K562 (cell line): ENCODE data around the gene AWAT1. TPM values are rescaled to one million over a fixed set of nuclear protein-coding genes. Genes with fewer than 3 reads are reported as not detected.

ENCODE experiments used
- ATAC-seq: fragments of 200-7000 bp; cut with Tn5 transposase; 3 replicates; pipeline ENCODE4 v1.9.1; 2020; ENCODE audit warnings: moderate library complexity
- BruUV-seq: library from RNA; stranded (reverse); fragments of 400-500 nt; replicated peaks from 2 replicates; lab custom pipeline; 2021; lab: Mats Ljungman, UMichigan
- CTCF ChIA-PET: fragments of 300-600 bp; formaldehyde crosslinking; extraction: SDS; loops from one replicate; lab custom pipeline; 2021; ENCODE audit warnings: low intra/inter-chr PET ratio; lab: Yijun Ruan, JAX
- POLR2A ChIA-PET: fragments of 300-600, 350-650 bp; sonication (Branson Sonifier 250); formaldehyde crosslinking; extraction: SDS; loops from one replicate; lab custom pipeline; 2021; ENCODE audit warnings: antibody characterized with exemption, inconsistent platforms; lab: Yijun Ruan, JAX
- DNase-seq, 4 experiments: peaks; one replicate each; pipeline versions ENCODE4 v3.0.0 to v3.0.0-alpha.2; 2011 to 2018; ENCODE audit warnings: low spot score in 3 of 4, mixed read lengths in 3 of 4; ENCODE audit errors: extremely low read depth in 1 of 4
- FAIRE-seq: peaks from 2 replicates; lab custom pipeline; 2011; peaks lifted over from hg19 to GRCh38; lab: Jason Lieb, UNC
- H2AFZ ChIP-seq: 2 replicates; pipeline ENCODE4 v1.6.0; 2011; ENCODE audit warnings: low read depth, low read length, control low read depth, inconsistent platforms
- H3K27ac ChIP-seq: fragments of 200-600 bp; 3 replicates; pipeline ENCODE4 v1.8.0; 2011; ENCODE audit warnings: low read depth, mild to moderate bottlenecking, control low read depth, inconsistent platforms, low read length, moderate library complexity, mixed read lengths; ENCODE audit errors: extremely low read depth
- H3K27me3 ChIP-seq, 2 experiments: fragments of 300-600 bp in 1 of 2; 2 replicates in 1 of 2; 3 replicates in 1 of 2; pipeline versions ENCODE4 v1.6.0 to v1.8.0; 2011; ENCODE audit warnings: inconsistent platforms in 2 of 2, low read length in 2 of 2, mild to moderate bottlenecking in 1 of 2, mixed read lengths in 1 of 2, moderate library complexity in 1 of 2; ENCODE audit not compliant: control insufficient read depth in 2 of 2, insufficient read depth in 2 of 2
- H3K36me3 ChIP-seq: fragments of 300-600 bp; 3 replicates; pipeline ENCODE4 v1.8.0; 2011; ENCODE audit warnings: mild to moderate bottlenecking, low read length, inconsistent platforms; ENCODE audit not compliant: control insufficient read depth, insufficient read depth
- H3K4me1 ChIP-seq, 2 experiments: fragments of 200-600 bp in 1 of 2; replicated peaks in 1 of 2; 2 replicates in 1 of 2; 3 replicates in 1 of 2; pipeline versions ENCODE4 v1.5.1 to v1.8.0; 2011; ENCODE audit warnings: inconsistent platforms in 2 of 2, low read length in 2 of 2, mild to moderate bottlenecking in 1 of 2, mixed read lengths in 1 of 2, moderate library complexity in 1 of 2; ENCODE audit not compliant: control insufficient read depth in 2 of 2, insufficient read depth in 2 of 2
- H3K4me2 ChIP-seq: 2 replicates; pipeline ENCODE4 v1.6.1; 2011; ENCODE audit warnings: low read length, control low read depth, inconsistent platforms, mixed read lengths; ENCODE audit not compliant: insufficient read depth
- H3K4me3 ChIP-seq: fragments of 200-600 bp; sonication (generic), shearing (Covaris generic); 2 replicates; pipeline ENCODE4 v1.5.1; 2016; ENCODE audit warnings: control low read depth, inconsistent platforms
- H3K79me2 ChIP-seq: fragments of 200-600 bp; 3 replicates; pipeline ENCODE4 v1.8.0; 2011; ENCODE audit warnings: low read length, inconsistent platforms; ENCODE audit not compliant: control insufficient read depth, insufficient read depth
- H3K9ac ChIP-seq, 2 experiments: 2 replicates each; pipeline versions ENCODE4 v1.6.0 to v1.6.1; 2011; ENCODE audit warnings: low read depth in 2 of 2, low read length in 2 of 2, control low read depth in 1 of 2, inconsistent platforms in 1 of 2, mild to moderate bottlenecking in 1 of 2, mixed read lengths in 1 of 2; ENCODE audit not compliant: insufficient read depth in 1 of 2
- H3K9me1 ChIP-seq: one replicate; pipeline ENCODE4 v1.6.0; 2011; ENCODE audit warnings: inconsistent platforms, mild to moderate bottlenecking, low read length, moderate library complexity; ENCODE audit not compliant: control insufficient read depth, insufficient read depth
- H3K9me3 ChIP-seq: replicated peaks from 2 replicates; pipeline ENCODE4 v1.5.1; 2011; ENCODE audit warnings: low read depth, low read length, inconsistent platforms; ENCODE audit not compliant: control insufficient read depth, insufficient read depth
- H4K20me1 ChIP-seq: replicated peaks from 2 replicates; pipeline ENCODE4 v1.6.1; 2011; ENCODE audit warnings: low read length, inconsistent platforms, mixed read lengths; ENCODE audit not compliant: control insufficient read depth, insufficient read depth
- EHMT2 ChIP-seq: fragments of 450-650 bp; IDR thresholded peaks from 2 replicates; pipeline ENCODE4 v1.6.1; 2018; ENCODE audit warnings: antibody characterized with exemption
- MIER1 ChIP-seq: fragments of 450-650 bp; IDR thresholded peaks from 2 replicates; pipeline ENCODE4 v1.6.1; 2016; ENCODE audit warnings: antibody characterized with exemption, mild to moderate bottlenecking, low read depth
- PRMT5 ChIP-seq: sonication (generic); formaldehyde crosslinking; IDR thresholded peaks from 2 replicates; pipeline ENCODE4 v1.5.0; 2020; ENCODE audit warnings: missing genetic modification reagents
- RCOR1 ChIP-seq, 2 experiments: IDR thresholded peaks; 2 replicates each; pipeline ENCODE4 v1.6.1; 2012; ENCODE audit warnings: low read depth in 2 of 2, low read length in 2 of 2, borderline replicate concordance in 1 of 2, improper control_type of control experiment in 1 of 2
- WGBS: fragments of 100-300 bp; shearing (Covaris generic); methylation state at CpG from one replicate; pipeline ENCODE4 v1.1.6; 2016; ENCODE audit warnings: low coverage, mixed read lengths; ENCODE audit not compliant: insufficient coverage; ENCODE audit errors: missing lambda C conversion rate; 5-methylcytosine and 5-hydroxymethylcytosine counted together
- in situ Hi-C: fragments of 300-500 bp; cut with MboI; formaldehyde crosslinking; loops from 4 replicates; pipeline ENCODE4 v1.15.0; 2018; ENCODE audit warnings: inconsistent platforms, mixed read lengths
- intact Hi-C: fragments of 100-400 bp; cut with micrococcal nuclease; formaldehyde crosslinking; loops from 2 replicates; pipeline ENCODE4 v1.14.2; 2022
- polyA plus RNA-seq, 8 experiments: library from polyadenylated mRNA; depleted of rRNA in 4 of 8; stranded (reverse) in 5 of 8; unstranded in 3 of 8; fragments of >200 nt; fragmentation: Nextera tagmentation in 2 of 8; fragmentation: Illumina TruSeq in 1 of 8; extraction: Ambion mirVana in 2 of 8; extraction: Trizol in 1 of 8; gene quantifications; 2 replicates each; pipeline versions ENCODE4 v1.2.1 to v1.2.3, GENCODE V29; 2011 to 2014; ENCODE audit warnings: inconsistent platforms in 1 of 8, missing spikeins in 1 of 8
- total RNA-seq, 7 experiments: library from RNA; depleted of rRNA in 6 of 7; stranded (reverse); fragments of >200 nt in 6 of 7; fragmentation: Illumina TruSeq in 2 of 7; extraction: Trizol in 2 of 7; gene quantifications; 2 replicates each; pipeline versions ENCODE4 v1.2.1 to v1.2.3, GENCODE V29; 2011 to 2021; ENCODE audit warnings: low replicate concordance in 1 of 7
- TF ChIP-seq, protein P1 (sequence below), 2 experiments: fragments of 450-650 bp; formaldehyde crosslinking in 1 of 2; IDR thresholded peaks; 2 replicates each; pipeline versions ENCODE4 v1.4.0 to v1.6.1; 2014 to 2020; ENCODE audit warnings: mild to moderate bottlenecking in 2 of 2, borderline replicate concordance in 1 of 2, low read depth in 1 of 2

Gene AWAT1
- total and polyA plus RNA-seq, 9 of the 15 experiments (the other 6 are each of a cell fraction or from before 2014, with no cell fraction given) = not detected

DNA sequence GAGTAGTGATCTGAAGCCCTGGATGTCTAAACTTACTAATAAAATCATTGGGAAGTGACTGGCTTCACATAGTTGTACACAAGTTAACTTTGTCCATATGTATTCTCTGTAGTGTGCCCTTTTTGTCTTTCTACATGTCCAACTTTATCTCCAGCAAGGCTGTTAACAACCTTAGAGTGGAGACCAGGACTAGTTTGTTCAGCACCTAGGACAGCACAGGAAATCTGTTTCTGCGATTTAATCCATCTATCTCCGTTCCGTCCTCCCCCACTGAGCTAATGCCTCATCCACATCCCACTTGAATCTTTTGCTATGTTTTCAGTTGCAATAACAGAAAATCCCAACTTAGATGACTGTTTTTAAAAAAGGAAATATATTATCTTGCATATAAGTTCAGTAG is 30.3 kb downstream of the AWAT1 start:
- Histone ChIP-seq H3K9ac (no peak overlapping the region), H3K36me3 (no peaks in the 10 kb centered on the region)
- intact Hi-C loops = loop anchor here (10.0 kb wide), 1 partner anchor 170 kb away; no protein-coding TSS in a partner anchor
- no peak for DNase-seq
- CTCF ChIA-PET = no interaction called here
- TF ChIP-seq, protein P1, sequence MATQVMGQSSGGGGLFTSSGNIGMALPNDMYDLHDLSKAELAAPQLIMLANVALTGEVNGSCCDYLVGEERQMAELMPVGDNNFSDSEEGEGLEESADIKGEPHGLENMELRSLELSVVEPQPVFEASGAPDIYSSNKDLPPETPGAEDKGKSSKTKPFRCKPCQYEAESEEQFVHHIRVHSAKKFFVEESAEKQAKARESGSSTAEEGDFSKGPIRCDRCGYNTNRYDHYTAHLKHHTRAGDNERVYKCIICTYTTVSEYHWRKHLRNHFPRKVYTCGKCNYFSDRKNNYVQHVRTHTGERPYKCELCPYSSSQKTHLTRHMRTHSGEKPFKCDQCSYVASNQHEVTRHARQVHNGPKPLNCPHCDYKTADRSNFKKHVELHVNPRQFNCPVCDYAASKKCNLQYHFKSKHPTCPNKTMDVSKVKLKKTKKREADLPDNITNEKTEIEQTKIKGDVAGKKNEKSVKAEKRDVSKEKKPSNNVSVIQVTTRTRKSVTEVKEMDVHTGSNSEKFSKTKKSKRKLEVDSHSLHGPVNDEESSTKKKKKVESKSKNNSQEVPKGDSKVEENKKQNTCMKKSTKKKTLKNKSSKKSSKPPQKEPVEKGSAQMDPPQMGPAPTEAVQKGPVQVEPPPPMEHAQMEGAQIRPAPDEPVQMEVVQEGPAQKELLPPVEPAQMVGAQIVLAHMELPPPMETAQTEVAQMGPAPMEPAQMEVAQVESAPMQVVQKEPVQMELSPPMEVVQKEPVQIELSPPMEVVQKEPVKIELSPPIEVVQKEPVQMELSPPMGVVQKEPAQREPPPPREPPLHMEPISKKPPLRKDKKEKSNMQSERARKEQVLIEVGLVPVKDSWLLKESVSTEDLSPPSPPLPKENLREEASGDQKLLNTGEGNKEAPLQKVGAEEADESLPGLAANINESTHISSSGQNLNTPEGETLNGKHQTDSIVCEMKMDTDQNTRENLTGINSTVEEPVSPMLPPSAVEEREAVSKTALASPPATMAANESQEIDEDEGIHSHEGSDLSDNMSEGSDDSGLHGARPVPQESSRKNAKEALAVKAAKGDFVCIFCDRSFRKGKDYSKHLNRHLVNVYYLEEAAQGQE (IDR thresholded peaks at IDR 0.05; ENCODE audit: borderline replicate concordance) = peak; percentile 91
- TF ChIP-seq, protein P1 (CRISPR knock-in tag; IDR thresholded peaks at IDR 0.05; ENCODE audit: low read depth) = peak; percentile 72; the same call in 1 of the 2 replicates
- 0 out of 2 replicates have a peak, but pooled peaks have one; percentile 58 for TF ChIP-seq EHMT2
- TF ChIP-seq MIER1 = peak; percentile 71; the same call in 1 of the 2 replicates
- no peak for TF ChIP-seq PRMT5 (CRISPR knock-in tag)
- 0 out of 4 replicates have a peak, but pooled peaks of 1 of the 2 experiments have one; percentile 14 for TF ChIP-seq RCOR1 (IDR thresholded peaks at IDR 0.05; ENCODE audit: borderline replicate concordance in 1 of 2, low read depth in 2 of 2, low read length in 2 of 2)
- TF ChIP-seq, all 486 proteins: peak for 4
- Histone ChIP-seq H3K9me1 (no peaks in the 10 kb centered on the region), H2AFZ (no peak overlapping the region), H3K9me3 (no peaks in the 10 kb centered on the region), H4K20me1 (no peaks in the 10 kb centered on the region), H3K27ac (no peak overlapping the region), H3K79me2 (no peaks in the 10 kb centered on the region), H3K27me3 (peaks cover 0 to 8% of the 10 kb centered on the region in 2 experiments; a peak in 4 of 5 replicates), H3K4me3 (no peak overlapping the region), H3K4me2 (no peak overlapping the region), H3K4me1 (no peaks in the 10 kb centered on the region; a peak in 1 of 5 replicates)
- FAIRE-seq (no peak), ATAC-seq (no peak)
- WGBS = 0% methylated on average over 3 of the region's 3 CpGs
- POLR2A ChIA-PET = no interaction called here
- in situ Hi-C loops = no loop called here
- no TSS peak for BruUV-seq
